Astrocyte (in vitro differentiated cells and primary cell): ENCODE data around the gene ZNF433. TPM values are rescaled to one million over a fixed set of nuclear protein-coding genes. Genes with fewer than 3 reads are reported as not detected.

Experiments used
- DNase-seq: peaks from one replicate; pipeline ENCODE4 v3.0.0-alpha.2; 2010; ENCODE audit warnings: low read depth
- FAIRE-seq: peaks from 2 replicates; lab custom pipeline; 2011; peaks lifted over from hg19 to GRCh38; lab: Jason Lieb, UNC
- H2AFZ ChIP-seq: 2 replicates; pipeline ENCODE4 v1.6.0; 2012; ENCODE audit warnings: low read depth, low read length, inconsistent platforms
- H3K27ac ChIP-seq: 2 replicates; pipeline ENCODE4 v1.5.1; 2011; ENCODE audit warnings: low read depth, low read length, inconsistent platforms
- H3K27me3 ChIP-seq: 2 replicates; pipeline ENCODE4 v1.6.0; 2011; ENCODE audit warnings: low read length, inconsistent platforms; ENCODE audit not compliant: insufficient read depth
- H3K36me3 ChIP-seq: 2 replicates; pipeline ENCODE4 v1.5.1; 2011; ENCODE audit warnings: low read length, inconsistent platforms; ENCODE audit not compliant: insufficient read depth
- H3K4me1 ChIP-seq: 2 replicates; pipeline ENCODE4 v1.5.1; 2011; ENCODE audit warnings: low read length, inconsistent platforms; ENCODE audit not compliant: insufficient read depth
- H3K4me2 ChIP-seq: 2 replicates; pipeline ENCODE4 v1.6.0; 2012; ENCODE audit warnings: low read length, inconsistent platforms
- H3K4me3 ChIP-seq: 2 replicates; pipeline ENCODE4 v1.5.1; 2011; ENCODE audit warnings: low read depth, mild to moderate bottlenecking, low read length, inconsistent platforms; ENCODE audit not compliant: insufficient read depth
- H3K79me2 ChIP-seq: 2 replicates; pipeline ENCODE4 v1.6.0; 2012; ENCODE audit warnings: mild to moderate bottlenecking, low read length, inconsistent platforms; ENCODE audit not compliant: insufficient read depth
- H3K9ac ChIP-seq: 2 replicates; pipeline ENCODE4 v1.6.0; 2012; ENCODE audit warnings: mild to moderate bottlenecking, low read length, inconsistent platforms
- H3K9me3 ChIP-seq: 2 replicates; pipeline ENCODE4 v1.5.1; 2012; ENCODE audit warnings: low read depth, mild to moderate bottlenecking, low read length, inconsistent platforms; ENCODE audit not compliant: insufficient read depth
- H4K20me1 ChIP-seq: 2 replicates; pipeline ENCODE4 v1.6.0; 2012; ENCODE audit warnings: low read length, inconsistent platforms; ENCODE audit not compliant: insufficient read depth
- H3K27ac Mint-ChIP-seq: one replicate; pipeline ENCODE4 v1.8.0; 2021; ENCODE audit warnings: mild to moderate bottlenecking, mixed read lengths; ENCODE audit not compliant: unreplicated experiment
- H3K27me3 Mint-ChIP-seq: one replicate; pipeline ENCODE4 v1.8.0; 2021; ENCODE audit warnings: low read depth, mixed read lengths; ENCODE audit not compliant: unreplicated experiment
- H3K36me3 Mint-ChIP-seq: one replicate; pipeline ENCODE4 v1.8.0; 2021; ENCODE audit warnings: low read depth, mixed read lengths; ENCODE audit not compliant: unreplicated experiment
- H3K4me1 Mint-ChIP-seq: one replicate; pipeline ENCODE4 v1.8.0; 2021; ENCODE audit warnings: low read depth, mixed read lengths; ENCODE audit not compliant: unreplicated experiment
- H3K4me3 Mint-ChIP-seq: one replicate; pipeline ENCODE4 v1.8.0; 2021; ENCODE audit warnings: mild to moderate bottlenecking, moderate library complexity, mixed read lengths; ENCODE audit not compliant: unreplicated experiment
- H3K9me3 Mint-ChIP-seq: one replicate; pipeline ENCODE4 v1.8.0; 2021; ENCODE audit warnings: mild to moderate bottlenecking, mixed read lengths; ENCODE audit not compliant: unreplicated experiment
- CTCF ChIP-seq: IDR thresholded peaks from 2 replicates; pipeline ENCODE4 v1.5.1; 2011; ENCODE audit warnings: low read depth, mild to moderate bottlenecking, inconsistent platforms, low read length, moderate library complexity; ENCODE audit not compliant: insufficient read depth
- EZH2 ChIP-seq: IDR thresholded peaks from 2 replicates; pipeline ENCODE4 v1.6.1; 2012; ENCODE audit warnings: mild to moderate bottlenecking, low read length, inconsistent platforms; ENCODE audit not compliant: insufficient read depth
- total RNA-seq: library from RNA; stranded (reverse); gene quantifications from 2 replicates; pipeline ENCODE4 v1.2.1, GENCODE V29; 2021

ZNF433 gene
- total RNA-seq, 1 donor from 2014 or later, result not detected

GRCh38 chr19:12047868-12048267 is 12.4 kb upstream of the ZNF433 start:
- Mint-ChIP-seq H3K9me3 (peaks cover 26% of the 10 kb centered on the region), H3K27ac (no peak overlapping the region), H3K36me3 (no peaks in the 10 kb centered on the region), H3K27me3 (no peaks in the 10 kb centered on the region), H3K4me3 (no peak overlapping the region), H3K4me1 (no peaks in the 10 kb centered on the region)
- TF ChIP-seq CTCF, result no peak
- no peak for TF ChIP-seq EZH2
- H3K4me1 ChIP-seq, result peaks cover 4% of the 10 kb centered on the region
- H3K4me3 ChIP-seq, result no peak overlapping the region
- DNase-seq (no peak), FAIRE-seq (no peak)
- no peak overlapping the region for H3K4me2 ChIP-seq
- H3K27ac ChIP-seq, result no peak overlapping the region
- H3K9ac ChIP-seq, result no peak overlapping the region
- H2AFZ ChIP-seq, result no peak overlapping the region
- no peaks in the 10 kb centered on the region for H3K36me3 ChIP-seq
- H3K79me2 ChIP-seq, result no peaks in the 10 kb centered on the region
- H3K27me3 ChIP-seq, result no peaks in the 10 kb centered on the region
- H4K20me1 ChIP-seq, result no peaks in the 10 kb centered on the region
- peaks cover 23% of the 10 kb centered on the region for H3K9me3 ChIP-seq

- no peaks in the 10 kb centered on the region for H3K4me1 ChIP-seq
- H3K9me3 Mint-ChIP-seq, result peaks cover 33% of the 10 kb centered on the region
- H3K79me2 ChIP-seq, result no peaks in the 10 kb centered on the region
- H3K36me3 ChIP-seq, result no peaks in the 10 kb centered on the region
- no peak overlapping the region for H3K4me3 Mint-ChIP-seq
- H3K4me1 Mint-ChIP-seq, result no peaks in the 10 kb centered on the region
- TF ChIP-seq EZH2 (no peak), CTCF (no peak)
- no peak for FAIRE-seq
- no peak overlapping the region for H3K27ac ChIP-seq
- no peaks in the 10 kb centered on the region for H4K20me1 ChIP-seq
- H2AFZ ChIP-seq, result no peak overlapping the region
- DNase-seq, result no peak
- no peak overlapping the region for H3K9ac ChIP-seq
- H3K27ac Mint-ChIP-seq, result no peak overlapping the region
- H3K4me3 ChIP-seq, result no peak overlapping the region
- no peaks in the 10 kb centered on the region for H3K27me3 ChIP-seq
- no peak overlapping the region for H3K4me2 ChIP-seq
- H3K9me3 ChIP-seq, result peaks cover 29% of the 10 kb centered on the region
- H3K27me3 Mint-ChIP-seq, result no peaks in the 10 kb centered on the region
- no peaks in the 10 kb centered on the region for H3K36me3 Mint-ChIP-seq
Observed at GRCh38 chr19:12043752-12044422, 8.4 kb upstream of the ZNF433 start.

GRCh38 chr19:12042893-12043292 is 7.4 kb upstream of the ZNF433 start:
- H3K27ac Mint-ChIP-seq, result no peak overlapping the region
- H3K27ac ChIP-seq, result no peak overlapping the region
- DNase-seq (no peak), FAIRE-seq (no peak)
- H3K4me1 Mint-ChIP-seq, result no peaks in the 10 kb centered on the region
- no peak overlapping the region for H3K4me3 Mint-ChIP-seq
- H3K79me2 ChIP-seq, result no peaks in the 10 kb centered on the region
- peaks cover 32% of the 10 kb centered on the region for H3K9me3 Mint-ChIP-seq
- H2AFZ ChIP-seq, result no peak overlapping the region
- H3K4me2 ChIP-seq, result no peak overlapping the region
- no peaks in the 10 kb centered on the region for H3K36me3 ChIP-seq
- no peaks in the 10 kb centered on the region for H3K27me3 ChIP-seq
- H3K27me3 Mint-ChIP-seq, result no peaks in the 10 kb centered on the region
- no peak overlapping the region for H3K9ac ChIP-seq
- H4K20me1 ChIP-seq, result no peaks in the 10 kb centered on the region
- H3K9me3 ChIP-seq, result peaks cover 29% of the 10 kb centered on the region
- no peaks in the 10 kb centered on the region for H3K4me1 ChIP-seq
- TF ChIP-seq EZH2 (no peak), CTCF (no peak)
- H3K4me3 ChIP-seq, result no peak overlapping the region
- H3K36me3 Mint-ChIP-seq, result no peaks in the 10 kb centered on the region
